ENCODE measurements around the gene FRYL.

The FRYL gene

GRCh38 chr4:48649505-48649904 lies 130.6 kb downstream of the FRYL start:
- H3K36me3 ChIP-seq: no peaks in the 10 kb centered on the region
- H3K27ac ChIP-seq: no peak overlapping the region
- no peaks in the 10 kb centered on the region for H3K9me3 ChIP-seq (ENCODE audit: severe bottlenecking)
- no peak overlapping the region for H3K4me3 ChIP-seq (ENCODE audit: low read depth, low read length)
- DNase-seq: no peak
- no peak for TF ChIP-seq CTCF (IDR thresholded peaks at IDR 0.05; ENCODE audit: low read depth, low read length)
- H3K27me3 ChIP-seq (ENCODE audit: insufficient read depth, low read depth, severe bottlenecking): no peaks in the 10 kb centered on the region

GRCh38 chr4:48645225-48645794 lies 134.8 kb downstream of the FRYL start:
- no peak overlapping the region for H3K4me3 ChIP-seq (ENCODE audit: low read depth, low read length)
- no peak for DNase-seq
- H3K27me3 ChIP-seq (ENCODE audit: insufficient read depth, low read depth, severe bottlenecking): no peaks in the 10 kb centered on the region
- H3K36me3 ChIP-seq: no peaks in the 10 kb centered on the region
- TF ChIP-seq CTCF (IDR thresholded peaks at IDR 0.05; ENCODE audit: low read depth, low read length): no peak
- no peaks in the 10 kb centered on the region for H3K9me3 ChIP-seq (ENCODE audit: severe bottlenecking)
- H3K27ac ChIP-seq: no peak overlapping the region

- H3K27me3 ChIP-seq (ENCODE audit: insufficient read depth, low read depth, severe bottlenecking): no peaks in the 10 kb centered on the region
- no peak for DNase-seq
- no peak overlapping the region for H3K27ac ChIP-seq
- no peak for TF ChIP-seq CTCF (IDR thresholded peaks at IDR 0.05; ENCODE audit: low read depth, low read length)
- H3K9me3 ChIP-seq (ENCODE audit: severe bottlenecking): no peaks in the 10 kb centered on the region
- no peak overlapping the region for H3K4me3 ChIP-seq (ENCODE audit: low read depth, low read length)
- H3K36me3 ChIP-seq: no peaks in the 10 kb centered on the region
Measured at GRCh38 chr4:48642421-48643374, 137.4 kb downstream of the FRYL start.

DNA sequence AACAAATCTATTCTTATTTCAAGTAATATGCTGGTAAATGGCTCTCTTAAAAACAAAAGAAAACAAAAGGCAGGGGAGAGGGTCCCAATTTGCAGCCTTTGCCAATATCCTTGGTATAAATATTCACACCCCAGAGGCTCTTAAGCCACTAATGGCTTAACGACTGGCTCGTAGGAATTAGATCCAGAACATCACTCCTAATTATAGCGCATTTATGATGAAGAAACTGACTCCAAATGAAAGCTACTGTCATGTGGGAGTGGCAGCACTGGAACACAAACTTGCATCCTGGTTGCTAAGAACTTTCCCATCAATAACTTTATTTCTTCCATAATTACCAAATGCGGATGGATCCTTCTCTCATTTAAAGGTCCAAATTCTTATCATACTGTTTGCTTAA lies 138.7 kb downstream of the FRYL start:
- TF ChIP-seq CTCF (IDR thresholded peaks at IDR 0.05; ENCODE audit: low read depth, low read length): no peak
- no peak for DNase-seq
- Histone ChIP-seq H3K27ac (no peak overlapping the region), H3K36me3 (no peaks in the 10 kb centered on the region), H3K4me3 (ENCODE audit: low read depth, low read length) (no peak overlapping the region), H3K9me3 (ENCODE audit: severe bottlenecking) (no peaks in the 10 kb centered on the region), H3K27me3 (ENCODE audit: insufficient read depth, low read depth, severe bottlenecking) (no peaks in the 10 kb centered on the region)

GRCh38 chr4:48640699-48641098 lies 139.4 kb downstream of the FRYL start:
- Histone ChIP-seq H3K27me3 (ENCODE audit: insufficient read depth, low read depth, severe bottlenecking) (no peaks in the 10 kb centered on the region), H3K27ac (no peak overlapping the region), H3K4me3 (ENCODE audit: low read depth, low read length) (no peak overlapping the region), H3K36me3 (no peaks in the 10 kb centered on the region), H3K9me3 (ENCODE audit: severe bottlenecking) (no peaks in the 10 kb centered on the region)
- no peak for TF ChIP-seq CTCF (IDR thresholded peaks at IDR 0.05; ENCODE audit: low read depth, low read length)
- DNase-seq: no peak

Measured in WERI-Rb-1 (cell line).